Neural progenitor cell (in vitro differentiated cells): Measurements from ENCODE around the gene MYO16. TPM values are rescaled to one million over a fixed set of nuclear protein-coding genes. Genes with fewer than 3 reads are reported as not detected.

Source experiments
- DNase-seq: peaks from one replicate; pipeline ENCODE4 v3.0.0-alpha.2; 2016; ENCODE audit warnings: low spot score
- H2AFZ ChIP-seq: fragments of 200-600 bp; sonication (generic); replicated peaks from 2 replicates; pipeline ENCODE4 v1.6.1; 2016; ENCODE audit warnings: antibody characterized with exemption
- H3F3A ChIP-seq: fragments of 200-600 bp; sonication (generic); 2 replicates; pipeline ENCODE4 v1.6.1; 2016; ENCODE audit warnings: antibody characterized with exemption, low read depth
- H3K27ac ChIP-seq: fragments of 200-600 bp; sonication (generic); 2 replicates; pipeline ENCODE4 v1.5.1; 2016; ENCODE audit warnings: mild to moderate bottlenecking
- H3K27me3 ChIP-seq: fragments of 200-600 bp; sonication (generic); 2 replicates; pipeline ENCODE4 v1.6.1; 2016; ENCODE audit warnings: mild to moderate bottlenecking, moderate library complexity
- H3K36me3 ChIP-seq: fragments of 200-600 bp; sonication (generic); 2 replicates; pipeline ENCODE4 v1.5.1; 2016
- H3K4me1 ChIP-seq: fragments of 200-600 bp; sonication (generic); 2 replicates; pipeline ENCODE4 v1.6.1; 2016; ENCODE audit warnings: mixed run types
- H3K4me2 ChIP-seq: fragments of 200-600 bp; sonication (generic); 2 replicates; pipeline ENCODE4 v1.6.1; 2016
- H3K4me3 ChIP-seq: fragments of 200-600 bp; sonication (generic); 2 replicates; pipeline ENCODE4 v1.5.1; 2016
- H3K79me2 ChIP-seq: fragments of 200-600 bp; sonication (generic); 2 replicates; pipeline ENCODE4 v1.6.1; 2016; ENCODE audit warnings: low read depth
- H3K9ac ChIP-seq: fragments of 200-600 bp; sonication (generic); 2 replicates; pipeline ENCODE4 v1.6.1; 2016
- H3K9me3 ChIP-seq: fragments of 200-600 bp; sonication (generic); 2 replicates; pipeline ENCODE4 v1.5.1; 2016; ENCODE audit warnings: low read depth
- H4K20me1 ChIP-seq: fragments of 200-600 bp; sonication (generic); 2 replicates; pipeline ENCODE4 v1.6.1; 2016; ENCODE audit warnings: low read depth
- H3K27ac Mint-ChIP-seq: 3 replicates; pipeline ENCODE4 v1.8.0; 2021; ENCODE audit warnings: mixed read lengths
- H3K27me3 Mint-ChIP-seq: 2 replicates; pipeline ENCODE4 v1.8.0; 2022; ENCODE audit warnings: low read depth, mild to moderate bottlenecking, inconsistent platforms, moderate library complexity, mixed read lengths; ENCODE audit not compliant: insufficient read depth
- H3K36me3 Mint-ChIP-seq: 3 replicates; pipeline ENCODE4 v1.8.0; 2021; ENCODE audit warnings: mixed read lengths
- H3K4me1 Mint-ChIP-seq: 3 replicates; pipeline ENCODE4 v1.8.0; 2021; ENCODE audit warnings: mixed read lengths
- H3K4me3 Mint-ChIP-seq: 3 replicates; pipeline ENCODE4 v1.8.0; 2021; ENCODE audit warnings: mild to moderate bottlenecking, moderate library complexity, mixed read lengths
- H3K9me3 Mint-ChIP-seq: 3 replicates; pipeline ENCODE4 v1.8.0; 2020; ENCODE audit warnings: mixed read lengths
- CTCF ChIP-seq: fragments of 200-600 bp; sonication (generic); IDR thresholded peaks from 2 replicates; pipeline ENCODE4 v1.5.1; 2017; ENCODE audit warnings: antibody characterized with exemption, mild to moderate bottlenecking
- EZH2 ChIP-seq: fragments of 200-600 bp; sonication (generic); IDR thresholded peaks from 2 replicates; pipeline ENCODE4 v1.6.1; 2017; ENCODE audit warnings: antibody characterized with exemption, mild to moderate bottlenecking, moderate library complexity
- EZH2phosphoT487 ChIP-seq: fragments of 200-600 bp; sonication (generic); IDR thresholded peaks from 2 replicates; pipeline ENCODE4 v1.6.1; 2017; ENCODE audit warnings: antibody characterized with exemption
- total RNA-seq: library from RNA; depleted of rRNA; stranded (reverse); fragments of >200 nt; gene quantifications from 2 replicates; pipeline ENCODE4 v1.2.3, GENCODE V29; 2015; ENCODE audit warnings: low replicate concordance

Gene MYO16
- total RNA-seq, 1 donor from 2014 or later = 0.41 TPM

DNA sequence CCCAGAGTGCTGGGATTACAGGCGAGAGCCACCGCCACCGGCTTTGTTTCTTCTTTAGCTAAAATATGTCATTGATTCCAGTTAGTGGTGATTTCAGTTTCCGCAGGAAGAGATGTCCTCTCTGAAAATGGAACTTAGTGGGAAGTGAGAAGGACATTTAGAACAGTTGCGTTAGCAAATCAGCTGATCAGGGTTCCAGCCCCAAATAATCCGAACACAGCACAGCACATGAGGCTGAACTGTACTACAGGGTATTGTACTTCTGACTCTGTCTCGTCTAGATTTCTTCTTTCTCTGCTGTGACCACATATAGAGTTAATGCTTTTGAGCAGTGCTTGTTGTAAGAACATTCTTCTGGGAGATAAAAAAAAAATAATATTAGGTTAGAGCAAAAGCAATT is 314.4 kb downstream of the MYO16 start:
- Histone ChIP-seq H3K9me3 (no peaks in the 10 kb centered on the region), H3K79me2 (no peaks in the 10 kb centered on the region), H3K9ac (no peak overlapping the region), H4K20me1 (no peaks in the 10 kb centered on the region), H3K36me3 (no peaks in the 10 kb centered on the region), H3F3A (no peaks in the 10 kb centered on the region), H3K27ac (no peak overlapping the region), H3K4me1 (no peaks in the 10 kb centered on the region), H3K4me3 (no peak overlapping the region), H2AFZ (no peak overlapping the region), H3K4me2 (no peak overlapping the region), H3K27me3 (no peaks in the 10 kb centered on the region)
- H3K9me3 Mint-ChIP-seq = no peaks in the 10 kb centered on the region
- no peak for DNase-seq
- no peak overlapping the region for H3K27ac Mint-ChIP-seq
- TF ChIP-seq EZH2 (no peak), EZH2phosphoT487 (no peak), CTCF (no peak)
- H3K27me3 Mint-ChIP-seq = no peaks in the 10 kb centered on the region
- peaks cover 17% of the 10 kb centered on the region for H3K4me1 Mint-ChIP-seq
- no peaks in the 10 kb centered on the region for H3K36me3 Mint-ChIP-seq
- no peak overlapping the region for H3K4me3 Mint-ChIP-seq

DNA sequence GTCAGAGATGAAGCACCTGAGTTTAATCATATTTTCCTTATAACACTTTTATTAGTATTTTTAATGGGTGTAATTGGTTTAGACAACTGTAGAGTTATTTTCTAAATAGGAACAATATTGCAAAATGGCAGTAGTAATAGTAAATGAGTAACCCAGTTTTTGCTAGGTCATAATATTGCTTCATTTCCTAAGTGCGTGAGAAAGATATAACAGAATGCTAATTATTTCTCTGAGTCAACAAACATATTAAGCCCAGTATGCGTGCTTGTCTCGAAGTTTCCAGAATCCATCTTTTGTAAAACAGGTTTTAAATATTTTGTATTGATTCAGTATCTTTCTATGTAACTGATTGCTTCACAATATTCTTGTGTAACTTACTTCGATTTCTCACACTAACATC is 315.3 kb downstream of the MYO16 start:
- Histone ChIP-seq H3K9ac (no peak overlapping the region), H3K4me2 (no peak overlapping the region), H3K9me3 (no peaks in the 10 kb centered on the region), H3K4me3 (no peak overlapping the region), H4K20me1 (no peaks in the 10 kb centered on the region), H3K79me2 (no peaks in the 10 kb centered on the region), H3K27me3 (no peaks in the 10 kb centered on the region), H3K4me1 (no peaks in the 10 kb centered on the region), H2AFZ (no peak overlapping the region), H3F3A (no peaks in the 10 kb centered on the region), H3K36me3 (no peaks in the 10 kb centered on the region), H3K27ac (no peak overlapping the region)
- no peaks in the 10 kb centered on the region for H3K9me3 Mint-ChIP-seq
- H3K27me3 Mint-ChIP-seq = no peaks in the 10 kb centered on the region
- TF ChIP-seq EZH2phosphoT487 (no peak), EZH2 (no peak), CTCF (no peak)
- H3K4me3 Mint-ChIP-seq = no peak overlapping the region
- peaks cover 17% of the 10 kb centered on the region for H3K4me1 Mint-ChIP-seq
- DNase-seq = no peak
- H3K27ac Mint-ChIP-seq = no peak overlapping the region
- no peaks in the 10 kb centered on the region for H3K36me3 Mint-ChIP-seq

GRCh38 chr13:108947551-108948030 is 318.2 kb downstream of the MYO16 start:
- Histone ChIP-seq H3K9me3 (no peaks in the 10 kb centered on the region), H3K9ac (no peak overlapping the region), H3F3A (no peaks in the 10 kb centered on the region), H3K4me3 (no peak overlapping the region), H3K27me3 (no peaks in the 10 kb centered on the region), H3K36me3 (no peaks in the 10 kb centered on the region), H4K20me1 (no peaks in the 10 kb centered on the region), H2AFZ (peak overlapping the region; percentile 38), H3K4me1 (no peaks in the 10 kb centered on the region), H3K4me2 (no peak overlapping the region), H3K79me2 (no peaks in the 10 kb centered on the region), H3K27ac (no peak overlapping the region)
- Mint-ChIP-seq H3K36me3 (no peaks in the 10 kb centered on the region), H3K4me1 (peaks cover 11% of the 10 kb centered on the region), H3K27me3 (no peaks in the 10 kb centered on the region), H3K27ac (no peak overlapping the region), H3K9me3 (no peaks in the 10 kb centered on the region), H3K4me3 (no peak overlapping the region)
- no peak for TF ChIP-seq EZH2
- TF ChIP-seq EZH2phosphoT487 = no peak
- TF ChIP-seq CTCF = no peak
- DNase-seq = no peak
